EL (cell line): ENCODE data around the gene MUL1.

Source experiments
- DNase-seq: peaks from one replicate; pipeline ENCODE4 v3.0.0-alpha.2; 2016

MUL1 gene

DNA sequence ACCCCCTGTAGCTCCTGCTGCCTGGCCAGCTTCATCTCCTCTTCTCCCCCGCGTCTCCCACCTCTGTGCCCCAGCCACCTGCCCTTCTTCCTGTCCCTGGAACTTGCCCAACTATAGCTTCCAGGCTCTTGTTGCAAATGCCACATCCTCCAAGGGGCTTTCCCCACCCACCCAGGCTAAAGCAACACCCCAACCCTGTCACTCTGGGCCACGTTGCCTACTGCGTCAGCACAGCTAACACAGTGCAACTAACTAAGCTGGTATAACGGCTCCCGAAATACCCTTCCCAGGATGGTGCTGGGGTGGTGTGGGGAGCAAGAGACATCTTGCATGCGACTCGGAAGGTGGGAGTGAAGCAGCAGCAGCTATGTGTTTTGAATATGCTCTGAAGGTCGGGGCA is 41.7 kb downstream of the MUL1 start:
- DNase-seq = no peak

DNA sequence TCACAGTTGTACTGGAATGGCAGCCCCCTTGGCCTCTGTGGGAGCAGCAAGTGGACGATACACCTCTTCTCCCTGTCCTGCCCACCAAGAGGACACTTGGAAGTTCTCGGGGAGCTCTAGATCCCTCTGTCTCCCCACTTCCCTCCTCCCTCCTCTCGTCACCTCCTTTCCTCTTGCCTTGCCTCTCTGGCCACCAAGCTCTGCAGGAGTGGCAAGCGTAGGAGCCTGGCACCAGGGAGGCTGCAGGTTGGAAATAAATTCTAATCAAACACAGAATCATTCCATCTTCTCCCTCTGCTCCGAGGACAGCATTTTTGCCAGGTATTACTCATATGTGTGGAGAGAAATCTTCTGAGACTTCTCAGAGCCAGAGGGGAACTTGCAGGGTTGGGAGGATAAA is 42.8 kb downstream of the MUL1 start:
- no peak for DNase-seq

- DNase-seq = no peak
Measured at GRCh38 chr1:20463502-20463901, 44.4 kb downstream of the MUL1 start.

- no peak for DNase-seq
Measured at GRCh38 chr1:20462397-20462796, 45.6 kb downstream of the MUL1 start.

DNA sequence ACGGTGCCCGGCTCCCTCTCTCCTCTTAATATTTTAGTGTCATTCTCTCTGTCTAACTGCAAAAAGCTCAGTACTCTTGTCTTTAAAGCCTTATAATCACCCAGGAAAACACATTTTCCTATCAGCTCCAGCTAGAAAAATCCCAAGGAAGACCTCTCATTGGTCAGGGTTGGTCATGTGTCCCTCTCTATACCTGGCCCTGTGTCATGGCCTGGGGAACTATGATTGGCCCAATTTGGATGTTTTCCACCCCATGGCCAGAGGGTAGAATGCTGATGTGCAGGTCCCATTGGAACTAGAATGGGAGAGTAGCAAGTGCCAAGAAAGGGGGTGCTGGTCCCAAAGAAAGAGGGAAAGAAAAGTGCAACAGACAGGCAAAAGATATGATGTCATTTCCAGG is 49.2 kb downstream of the MUL1 start:
- no peak for DNase-seq

DNA sequence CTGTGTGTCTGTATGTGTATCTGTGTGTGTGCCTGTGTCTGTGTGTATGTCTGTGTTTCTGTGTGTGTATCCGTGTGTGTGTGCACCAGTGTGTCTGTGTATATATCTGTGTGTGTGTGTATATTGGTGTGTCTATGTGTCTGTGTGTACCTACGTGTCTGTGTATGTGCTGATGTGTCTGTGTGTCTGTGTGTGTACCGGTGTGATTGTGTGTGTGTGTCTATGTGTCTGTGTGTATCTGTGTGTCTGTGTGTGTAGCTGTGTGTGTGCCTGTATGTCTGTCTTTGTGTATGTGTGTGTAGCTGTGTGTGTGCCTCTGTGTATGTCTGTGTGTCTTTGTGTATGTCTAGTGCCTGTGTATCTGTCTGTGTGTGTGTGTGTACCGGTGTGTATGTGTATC is 53.9 kb downstream of the MUL1 start:
- no peak for DNase-seq

- no peak for DNase-seq
Measured at GRCh38 chr1:20449735-20450311, 58.1 kb downstream of the MUL1 start.
